K562 (cell line): ENCODE data around the gene KAT2B. TPM values are rescaled to one million over a fixed set of nuclear protein-coding genes. Genes with fewer than 3 reads are reported as not detected.

ENCODE experiments used
- HOXB6 ChIP-seq: fragments of 250-450 bp; sonication (Bioruptor Pico); IDR thresholded peaks from 2 replicates; pipeline ENCODE4 v1.5.1; 2022; ENCODE audit warnings: mild to moderate bottlenecking, borderline replicate concordance
- L3MBTL2 ChIP-seq: fragments of 450-650 bp; IDR thresholded peaks from 2 replicates; pipeline ENCODE4 v1.6.1; 2016; ENCODE audit warnings: mild to moderate bottlenecking, moderate library complexity
- MECOM ChIP-seq: fragments of 250-450 bp; sonication (Bioruptor Pico); IDR thresholded peaks from 2 replicates; pipeline ENCODE4 v1.8.0; 2022; ENCODE audit warnings: inconsistent platforms
- OTX1 ChIP-seq: fragments of 450-650 bp; formaldehyde crosslinking; IDR thresholded peaks from 2 replicates; pipeline ENCODE4 v1.4.0; 2022; ENCODE audit warnings: mild to moderate bottlenecking
- PCBP2 ChIP-seq: fragments of 200-400 bp; formaldehyde crosslinking; IDR thresholded peaks from 2 replicates; pipeline ENCODE4 v1.6.1; 2018; ENCODE audit warnings: low read length, low read depth, mild to moderate bottlenecking, moderate library complexity; ENCODE audit not compliant: poor library complexity, severe bottlenecking
- SMC3 ChIP-seq: conservative IDR thresholded peaks from 2 replicates; pipeline ENCODE4 v1.6.1; 2011; ENCODE audit warnings: low read depth, low read length, improper control_type of control experiment; ENCODE audit not compliant: insufficient read depth
- XRCC3 ChIP-seq: fragments of 450-650 bp; IDR thresholded peaks from 2 replicates; pipeline ENCODE4 v1.6.1; 2017; ENCODE audit warnings: mild to moderate bottlenecking, moderate library complexity
- ZNF253 ChIP-seq: fragments of 250-450 bp; sonication (Bioruptor Pico); conservative IDR thresholded peaks from 2 replicates; pipeline ENCODE4 v1.6.1; 2021; ENCODE audit warnings: mild to moderate bottlenecking
- ZNF318 ChIP-seq, 2 experiments: fragments of 450-650 bp; IDR thresholded peaks; 2 replicates each; pipeline ENCODE4 v1.6.1; 2016; ENCODE audit warnings: mild to moderate bottlenecking in 2 of 2, borderline replicate concordance in 1 of 2, low read depth in 1 of 2, moderate library complexity in 1 of 2
- ZNF766 ChIP-seq: fragments of 200-800 bp; sonication (Bioruptor generic); conservative IDR thresholded peaks from 2 replicates; pipeline ENCODE4 v1.6.1; 2016; ENCODE audit warnings: missing genetic modification characterization, missing compliant biosample characterization
- polyA plus RNA-seq, 8 experiments: library from polyadenylated mRNA; depleted of rRNA in 4 of 8; stranded (reverse) in 5 of 8; unstranded in 3 of 8; fragments of >200 nt; fragmentation: Nextera tagmentation in 2 of 8; fragmentation: Illumina TruSeq in 1 of 8; extraction: Ambion mirVana in 2 of 8; extraction: Trizol in 1 of 8; gene quantifications; 2 replicates each; pipeline versions ENCODE4 v1.2.1 to v1.2.3, GENCODE V29; 2011 to 2014; ENCODE audit warnings: inconsistent platforms in 1 of 8, missing spikeins in 1 of 8
- total RNA-seq, 7 experiments: library from RNA; depleted of rRNA in 6 of 7; stranded (reverse); fragments of >200 nt in 6 of 7; fragmentation: Illumina TruSeq in 2 of 7; extraction: Trizol in 2 of 7; gene quantifications; 2 replicates each; pipeline versions ENCODE4 v1.2.1 to v1.2.3, GENCODE V29; 2011 to 2021; ENCODE audit warnings: low replicate concordance in 1 of 7
- TF ChIP-seq, protein P1 (sequence below), 2 experiments: fragments of 450-650 bp; formaldehyde crosslinking in 1 of 2; IDR thresholded peaks; 2 replicates each; pipeline versions ENCODE4 v1.4.0 to v1.6.1; 2014 to 2020; ENCODE audit warnings: mild to moderate bottlenecking in 2 of 2, borderline replicate concordance in 1 of 2, low read depth in 1 of 2

KAT2B gene
- total and polyA plus RNA-seq, 9 of the 15 experiments (the other 6 are each of a cell fraction or from before 2014, with no cell fraction given) = 3.3 to 14.9 (median 12.2) TPM

DNA sequence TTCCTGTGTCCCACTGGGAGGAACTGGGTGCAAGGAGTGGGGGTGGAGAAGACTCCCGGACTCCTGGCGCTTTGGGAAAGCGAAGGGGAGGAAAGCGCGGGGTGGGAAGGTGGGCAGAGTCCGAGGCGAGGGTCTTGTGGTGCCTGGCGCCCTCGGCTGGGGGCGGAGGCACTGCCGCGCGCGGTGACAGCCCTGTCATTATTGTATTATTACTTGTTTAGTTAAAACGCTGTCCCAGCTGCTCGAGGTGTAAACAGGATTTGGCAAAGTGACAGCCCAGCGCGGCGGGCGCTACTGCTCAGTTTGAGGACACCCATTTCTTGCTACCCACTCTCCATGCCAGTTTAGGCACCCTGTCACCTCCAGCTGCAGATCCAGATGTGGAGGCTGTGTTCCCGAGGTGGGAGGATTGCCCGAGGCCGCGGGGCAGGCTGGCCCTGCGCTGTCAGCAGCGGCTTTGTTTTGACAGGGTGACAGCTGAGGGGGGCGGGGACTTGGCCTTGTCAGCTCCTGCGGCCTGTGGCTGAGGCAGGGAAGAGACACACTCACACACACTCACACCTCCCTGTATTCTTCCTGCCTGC is 1.0 kb downstream of the KAT2B start (continued):
- TF ChIP-seq MECOM (CRISPR knock-in tag) (no peak), L3MBTL2 (peak; percentile 52; the same call in 1 of the 2 replicates), OTX1 (no peak), XRCC3 (no peak), ZNF766 (CRISPR knock-in tag) (no peak), ZNF253 (CRISPR knock-in tag) (no peak), SMC3 (no peak), HOXB6 (CRISPR knock-in tag) (no peak), ZNF318 (IDR thresholded peaks at IDR 0.05; ENCODE audit: borderline replicate concordance in 1 of 2, low read depth in 1 of 2) (peak in 1 of 2 experiments; percentile 96; a peak in 2 of 4 replicates), PCBP2 (no peak)
- TF ChIP-seq, protein P1, sequence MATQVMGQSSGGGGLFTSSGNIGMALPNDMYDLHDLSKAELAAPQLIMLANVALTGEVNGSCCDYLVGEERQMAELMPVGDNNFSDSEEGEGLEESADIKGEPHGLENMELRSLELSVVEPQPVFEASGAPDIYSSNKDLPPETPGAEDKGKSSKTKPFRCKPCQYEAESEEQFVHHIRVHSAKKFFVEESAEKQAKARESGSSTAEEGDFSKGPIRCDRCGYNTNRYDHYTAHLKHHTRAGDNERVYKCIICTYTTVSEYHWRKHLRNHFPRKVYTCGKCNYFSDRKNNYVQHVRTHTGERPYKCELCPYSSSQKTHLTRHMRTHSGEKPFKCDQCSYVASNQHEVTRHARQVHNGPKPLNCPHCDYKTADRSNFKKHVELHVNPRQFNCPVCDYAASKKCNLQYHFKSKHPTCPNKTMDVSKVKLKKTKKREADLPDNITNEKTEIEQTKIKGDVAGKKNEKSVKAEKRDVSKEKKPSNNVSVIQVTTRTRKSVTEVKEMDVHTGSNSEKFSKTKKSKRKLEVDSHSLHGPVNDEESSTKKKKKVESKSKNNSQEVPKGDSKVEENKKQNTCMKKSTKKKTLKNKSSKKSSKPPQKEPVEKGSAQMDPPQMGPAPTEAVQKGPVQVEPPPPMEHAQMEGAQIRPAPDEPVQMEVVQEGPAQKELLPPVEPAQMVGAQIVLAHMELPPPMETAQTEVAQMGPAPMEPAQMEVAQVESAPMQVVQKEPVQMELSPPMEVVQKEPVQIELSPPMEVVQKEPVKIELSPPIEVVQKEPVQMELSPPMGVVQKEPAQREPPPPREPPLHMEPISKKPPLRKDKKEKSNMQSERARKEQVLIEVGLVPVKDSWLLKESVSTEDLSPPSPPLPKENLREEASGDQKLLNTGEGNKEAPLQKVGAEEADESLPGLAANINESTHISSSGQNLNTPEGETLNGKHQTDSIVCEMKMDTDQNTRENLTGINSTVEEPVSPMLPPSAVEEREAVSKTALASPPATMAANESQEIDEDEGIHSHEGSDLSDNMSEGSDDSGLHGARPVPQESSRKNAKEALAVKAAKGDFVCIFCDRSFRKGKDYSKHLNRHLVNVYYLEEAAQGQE (IDR thresholded peaks at IDR 0.05; ENCODE audit: borderline replicate concordance) = 0 out of 2 replicates have a peak, but pooled peaks have one; percentile 41
- TF ChIP-seq, protein P1 (CRISPR knock-in tag; IDR thresholded peaks at IDR 0.05; ENCODE audit: low read depth) = no peak
